Activated CD8-positive, alpha-beta memory T cell treated with anti-CD3 and anti-CD28 coated beads, Interleukin-2, amount 50 U/mL, for 1 hour (primary cell): ENCODE measurements around the gene SLC27A4.

Experiments used
- DNase-seq: peaks from one replicate; pipeline ENCODE4 v3.0.0-alpha.2; 2020; ENCODE audit errors: extremely low read depth

The SLC27A4 gene

GRCh38 chr9:128391956-128392301, 51.6 kb downstream of the SLC27A4 start:
- no peak for DNase-seq

DNA sequence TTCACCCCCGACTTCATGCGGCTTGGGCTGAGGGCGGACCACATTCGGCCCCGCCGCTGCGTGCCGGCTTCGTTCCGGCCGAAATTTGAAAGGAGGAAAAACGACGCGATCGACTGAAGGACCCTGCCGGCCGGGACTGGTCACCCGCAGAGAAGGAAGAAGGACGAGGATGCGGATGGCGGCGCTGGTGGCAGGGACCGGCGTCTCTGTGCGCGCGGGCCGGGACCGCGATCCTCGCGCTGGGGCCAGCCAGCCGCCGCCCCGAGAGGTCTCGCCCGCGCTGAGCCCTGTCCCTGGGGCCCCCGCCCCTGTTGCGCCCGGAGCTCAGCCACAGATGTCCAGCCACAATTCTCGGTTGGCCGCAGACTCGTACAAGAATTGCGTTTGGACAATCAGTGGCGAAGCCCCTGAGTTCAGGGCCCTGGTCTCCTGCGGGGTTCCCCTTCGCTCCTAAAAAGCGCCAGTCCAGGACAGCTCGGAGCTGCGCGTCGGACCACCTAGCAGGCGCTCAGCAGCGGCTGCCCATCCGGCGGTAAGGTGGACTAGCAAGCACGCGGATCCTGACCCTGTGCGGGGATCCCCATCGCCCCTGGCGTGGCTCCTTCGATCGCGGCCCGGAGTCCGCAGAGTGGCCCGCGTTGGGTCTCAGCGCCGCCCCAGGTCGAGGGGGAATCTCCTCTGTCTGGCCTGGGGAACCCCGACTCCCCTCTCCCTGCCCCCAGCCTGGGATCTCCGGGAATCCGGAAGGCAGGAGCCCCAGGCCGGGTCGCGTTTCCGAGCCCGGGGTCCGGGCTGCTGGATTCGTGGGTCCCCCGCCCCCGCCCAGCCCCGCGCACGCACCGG, 52.2 kb downstream of the SLC27A4 start:
- no peak for DNase-seq

DNA sequence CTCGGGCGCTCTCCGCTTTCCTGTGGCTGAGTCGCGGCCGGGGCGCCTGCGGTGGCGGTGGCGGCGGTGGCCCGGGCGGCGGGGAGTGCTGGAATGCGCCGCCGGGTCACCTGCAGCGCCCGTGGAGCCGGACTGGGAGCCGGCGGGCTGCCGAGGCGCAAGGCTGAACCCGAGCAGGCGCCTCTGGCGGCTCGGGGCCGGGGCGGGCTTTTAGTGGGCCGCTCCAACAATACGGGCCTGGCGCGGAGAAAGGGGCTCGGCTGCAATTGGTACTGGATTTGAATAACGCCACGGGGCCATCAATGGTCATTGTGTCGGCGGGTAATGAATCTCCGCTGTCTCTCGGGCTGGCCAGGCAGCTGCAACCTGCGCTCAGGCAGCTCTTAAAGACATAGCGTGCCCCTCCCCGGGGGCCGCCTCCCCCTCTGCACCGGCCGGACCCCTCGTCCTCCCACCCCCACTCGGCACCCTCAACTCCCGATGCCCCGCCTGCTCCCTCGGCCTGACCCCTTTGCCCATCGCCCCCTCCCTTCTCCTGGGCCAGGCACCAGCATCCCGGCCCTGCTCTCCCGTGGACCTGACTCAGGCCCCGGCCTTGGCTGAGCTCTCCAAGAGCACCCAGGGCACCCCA, 52.9 kb downstream of the SLC27A4 start:
- no peak for DNase-seq

- no peak for DNase-seq
These were observed 53.6 kb downstream of the SLC27A4 start for GRCh38 chr9:128393970-128394369.

DNA sequence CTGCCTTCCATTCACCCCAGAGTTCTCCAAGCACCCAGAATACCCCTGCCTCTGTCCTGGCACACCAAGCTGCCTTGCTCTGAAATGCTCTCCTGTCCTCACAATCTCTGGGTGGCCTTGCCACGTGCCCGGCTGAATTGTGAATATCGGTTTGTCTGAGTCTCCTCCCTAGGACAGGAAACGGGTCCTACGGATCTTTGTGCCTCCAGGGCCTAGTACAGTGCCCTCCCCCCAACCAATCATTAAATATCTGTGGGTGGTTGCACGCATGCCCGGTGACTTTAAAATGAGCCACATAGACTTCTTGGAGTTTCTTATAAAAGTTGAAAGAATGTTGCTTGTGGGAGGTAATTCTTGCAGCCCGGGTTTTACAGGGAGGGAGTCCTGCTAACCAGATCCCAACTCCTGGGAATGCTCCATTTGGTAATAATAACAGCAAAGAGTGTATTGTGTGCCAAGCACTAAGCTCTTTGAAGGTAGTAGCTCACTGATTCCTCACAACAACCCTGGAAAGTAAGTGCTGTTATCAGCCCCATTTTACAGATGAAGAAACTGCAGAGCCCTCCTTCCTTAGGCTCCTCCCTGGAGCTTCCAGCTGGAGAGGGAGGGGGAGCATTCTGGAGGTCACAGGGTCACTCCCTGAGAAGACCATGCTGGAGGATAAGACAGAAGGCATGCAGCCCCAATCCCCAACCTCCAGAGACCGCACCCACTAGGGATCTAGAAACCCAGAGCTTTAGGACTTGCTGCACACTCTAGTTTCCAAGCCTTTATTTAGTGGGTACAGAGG, 54.2 kb downstream of the SLC27A4 start:
- DNase-seq = no peak

- DNase-seq = no peak
These were observed 56.8 kb downstream of the SLC27A4 start for GRCh38 chr9:128396970-128397613.

- DNase-seq = no peak
These were observed 57.5 kb downstream of the SLC27A4 start for GRCh38 chr9:128397831-128398230.

- no peak for DNase-seq
These were observed 59.5 kb downstream of the SLC27A4 start for GRCh38 chr9:128399861-128400260.

GRCh38 chr9:128404560-128404959, 64.2 kb downstream of the SLC27A4 start:
- no peak for DNase-seq

- DNase-seq = no peak
These were observed 64.9 kb downstream of the SLC27A4 start for GRCh38 chr9:128405077-128405779.

GRCh38 chr9:128405780-128406171, 65.4 kb downstream of the SLC27A4 start:
- no peak for DNase-seq

- no peak for DNase-seq
These were observed 66.6 kb downstream of the SLC27A4 start for GRCh38 chr9:128406848-128407391.

DNA sequence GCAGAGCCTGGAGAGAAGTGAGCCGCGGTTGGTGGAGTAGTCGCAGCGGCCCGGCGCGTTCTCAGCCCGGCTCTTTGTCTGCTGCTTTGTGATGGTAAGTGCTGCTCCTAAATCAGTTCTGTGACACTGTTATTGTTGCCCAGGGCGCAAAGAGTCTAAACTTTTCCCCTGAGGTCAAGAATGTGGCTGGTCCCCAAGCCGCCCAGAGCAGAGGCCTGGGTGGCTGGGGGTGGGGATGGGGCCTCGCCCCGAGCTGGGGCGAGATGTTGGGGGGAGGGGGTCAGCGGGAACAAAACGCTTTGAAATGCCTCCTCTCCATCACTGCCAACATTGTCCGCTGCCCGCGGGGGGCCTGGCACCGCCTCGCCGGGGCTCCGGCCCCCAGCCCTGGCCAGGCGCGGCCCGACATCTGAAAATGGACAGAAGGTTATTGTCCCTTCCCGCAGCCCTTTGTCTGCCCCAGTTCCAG, 68.7 kb downstream of the SLC27A4 start:
- DNase-seq = no peak

DNA sequence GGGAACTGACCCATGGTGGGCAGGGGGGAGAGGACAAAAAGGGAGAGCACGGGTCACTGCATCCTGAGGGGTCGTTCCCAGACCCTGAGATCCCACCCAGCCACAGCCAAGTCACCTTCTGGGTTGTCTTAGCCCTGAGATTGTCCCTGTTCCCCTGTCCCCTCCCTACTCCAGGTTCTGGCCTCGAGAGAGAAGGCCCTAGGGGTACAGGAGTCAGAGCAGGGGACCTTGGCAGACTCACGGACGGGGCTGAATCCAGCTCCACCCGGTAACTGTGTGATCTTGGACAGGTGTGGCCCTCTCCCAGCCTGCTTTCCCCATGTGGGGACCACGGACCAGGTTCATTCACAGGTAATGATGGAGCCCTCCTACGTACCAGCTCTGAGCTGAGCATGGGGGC, 69.1 kb downstream of the SLC27A4 start:
- DNase-seq = no peak

GRCh38 chr9:128409978-128410377, 69.7 kb downstream of the SLC27A4 start:
- DNase-seq = no peak
